SH-SY5Y (cell line): ENCODE results near the gene OR1C1.

Source experiments
- GATA2 ChIP-seq: IDR thresholded peaks from 2 replicates; pipeline ENCODE4 v1.6.1; 2011; ENCODE audit warnings: mild to moderate bottlenecking, low read depth, low read length
- GATA3 ChIP-seq: IDR thresholded peaks from 2 replicates; pipeline ENCODE4 v1.6.1; 2011; ENCODE audit warnings: low read depth, mild to moderate bottlenecking, low read length, moderate library complexity

DNA sequence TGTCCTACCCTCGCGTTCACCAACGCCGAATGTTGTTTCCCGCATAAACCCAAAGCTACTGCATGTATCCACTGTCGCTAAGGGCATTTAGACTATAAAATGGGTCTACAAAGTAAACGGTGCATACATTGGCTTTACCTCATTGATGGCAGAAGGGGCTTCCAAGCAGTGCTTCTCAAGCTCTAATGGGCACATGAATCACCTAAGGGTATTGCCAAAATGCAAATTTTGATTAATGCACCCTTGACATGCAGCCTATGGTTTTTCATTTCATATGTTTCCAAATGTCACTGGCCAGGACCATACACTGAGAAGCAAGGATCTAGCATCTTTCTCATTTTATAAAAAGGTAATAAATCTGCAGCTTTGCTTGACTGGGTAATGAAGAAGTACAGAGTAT, 46.6 kb downstream of the OR1C1 start:
- TF ChIP-seq GATA2, result no peak
- no peak for TF ChIP-seq GATA3
